ENCODE data around the gene APBA1.

Gene APBA1

DNA sequence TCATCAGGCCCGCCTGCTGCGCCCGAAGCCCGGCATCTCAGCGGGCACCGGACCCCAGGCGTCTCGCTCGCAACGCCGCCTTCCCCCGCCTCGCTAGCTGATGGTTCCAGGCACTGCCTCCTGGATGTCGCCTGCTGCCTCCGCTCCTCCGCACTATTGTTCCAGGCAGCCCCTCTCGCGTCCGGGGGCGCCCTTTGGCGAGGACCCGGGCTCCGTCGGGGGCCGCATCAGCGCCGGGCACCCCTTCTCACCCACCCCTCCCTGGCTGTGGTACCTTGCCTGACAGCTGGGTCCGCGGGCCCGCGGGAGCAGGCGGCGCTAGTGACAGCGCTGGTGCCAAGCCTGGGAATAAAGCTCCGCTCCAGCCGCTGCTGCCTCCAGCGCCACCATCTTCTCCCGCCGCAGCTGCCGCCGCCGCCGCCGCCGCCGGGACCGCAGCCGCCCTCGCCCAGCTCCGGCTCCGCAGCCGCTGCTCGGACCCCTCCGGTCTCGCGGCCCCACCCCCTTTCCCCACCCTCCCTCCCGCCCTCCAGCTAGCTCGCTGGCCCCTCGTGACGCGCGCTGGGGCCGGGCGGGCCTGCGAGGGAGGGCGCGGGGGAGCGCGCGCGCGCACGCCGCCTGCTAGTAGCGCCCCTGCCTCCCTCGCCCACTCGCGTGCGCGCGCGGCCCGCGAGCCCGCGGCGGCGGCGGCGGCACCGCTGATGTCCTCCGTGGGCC lies at the start of gene APBA1:
APBA1 (minus strand) TSS at position 493 of the 717 bp plus-strand sequence.
- H3K27ac Mint-ChIP-seq = no peak within 1 kb of the TSS
- DNase-seq (ENCODE audit: low spot score) = peak; percentile 50
- peak within 1 kb of the TSS; percentile 81 for H3K4me3 Mint-ChIP-seq
- H3K9me3 Mint-ChIP-seq = no peaks in the 10 kb centered on the region
- no peaks in the 10 kb centered on the region for H3K36me3 Mint-ChIP-seq (ENCODE audit: low read depth)
- peaks cover 42% of the 10 kb centered on the region for H3K27me3 Mint-ChIP-seq (ENCODE audit: low read depth)
- H3K4me1 Mint-ChIP-seq (ENCODE audit: low read depth) = peaks cover 18% of the 10 kb centered on the region

DNA sequence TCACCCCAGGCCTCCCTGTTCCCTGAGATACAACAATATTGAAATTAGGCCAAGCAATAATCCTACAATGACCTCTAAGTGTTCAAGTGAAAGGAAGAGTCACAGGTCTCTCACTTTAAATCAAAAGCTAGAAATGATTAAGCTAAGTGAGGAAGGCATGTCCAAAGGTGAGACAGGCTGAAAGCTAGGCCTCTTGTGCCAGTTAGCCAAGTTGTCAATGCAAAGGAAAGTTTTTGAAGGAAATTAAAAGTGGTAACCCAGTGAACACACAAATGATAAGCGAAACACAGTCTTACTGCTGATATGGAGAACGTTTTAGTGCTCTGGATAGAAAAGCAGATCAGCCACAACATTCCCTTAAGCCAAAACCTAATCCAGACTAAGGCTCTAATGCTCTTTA lies 47.8 kb upstream of the APBA1 start:
- H3K4me1 Mint-ChIP-seq (ENCODE audit: low read depth) = peaks cover 4% of the 10 kb centered on the region

DNA sequence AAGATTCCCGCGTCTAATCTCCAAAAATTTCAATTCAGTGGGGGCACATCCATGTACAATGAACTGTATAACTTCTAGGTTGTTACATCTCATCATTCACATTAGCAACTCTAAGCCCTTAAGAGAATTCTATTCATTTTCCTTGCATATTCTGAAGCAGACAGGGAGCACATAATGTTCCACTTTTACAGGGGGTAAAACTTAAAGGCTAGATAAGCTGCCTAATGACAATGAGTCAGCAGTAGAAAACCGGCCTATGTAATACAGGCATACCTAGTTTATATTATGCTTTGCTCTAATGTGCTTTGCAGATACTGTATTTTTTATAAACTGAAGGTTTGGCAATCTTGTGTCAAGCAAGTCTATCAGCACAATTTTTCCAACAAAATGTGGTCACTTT lies 47.2 kb upstream of the APBA1 start:
- no peak overlapping the region for H3K4me3 Mint-ChIP-seq
- H3K27ac Mint-ChIP-seq = no peak overlapping the region
- no peaks in the 10 kb centered on the region for H3K9me3 Mint-ChIP-seq
- H3K36me3 Mint-ChIP-seq (ENCODE audit: low read depth) = peaks cover 72% of the 10 kb centered on the region
- H3K4me1 Mint-ChIP-seq (ENCODE audit: low read depth) = peaks cover 4% of the 10 kb centered on the region
- DNase-seq (ENCODE audit: low spot score) = no peak
- no peaks in the 10 kb centered on the region for H3K27me3 Mint-ChIP-seq (ENCODE audit: low read depth)

More for the DNA sequence above, 47.8 kb upstream of the APBA1 start:
- Mint-ChIP-seq H3K27me3 (ENCODE audit: low read depth) (no peaks in the 10 kb centered on the region), H3K4me3 (no peak overlapping the region), H3K9me3 (no peaks in the 10 kb centered on the region), H3K36me3 (ENCODE audit: low read depth) (peaks cover 71% of the 10 kb centered on the region), H3K27ac (no peak overlapping the region)
- DNase-seq (ENCODE audit: low spot score) = no peak

DNA sequence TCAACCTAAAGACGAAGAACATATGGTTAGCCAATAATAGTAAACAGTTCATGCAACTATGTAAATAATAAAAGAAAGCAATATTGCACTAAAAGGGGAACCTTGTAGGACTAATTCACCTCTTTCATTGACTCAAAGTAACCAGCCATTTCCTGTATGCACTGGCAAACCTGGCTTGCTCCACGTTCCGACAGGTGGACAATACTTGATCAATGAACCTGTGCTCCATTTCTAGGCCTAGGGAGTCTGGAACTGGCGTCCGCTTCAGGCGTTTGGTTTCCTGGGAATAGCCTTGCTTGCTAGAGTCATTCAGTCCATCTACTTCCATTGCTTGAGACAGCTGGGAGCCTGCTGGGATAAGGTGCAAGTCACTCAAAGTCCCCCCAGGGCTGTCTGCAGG lies 46.0 kb upstream of the APBA1 start:
- Mint-ChIP-seq H3K27me3 (ENCODE audit: low read depth) (no peaks in the 10 kb centered on the region), H3K4me1 (ENCODE audit: low read depth) (peaks cover 4% of the 10 kb centered on the region), H3K27ac (no peak overlapping the region), H3K9me3 (no peaks in the 10 kb centered on the region), H3K36me3 (ENCODE audit: low read depth) (peaks cover 70% of the 10 kb centered on the region), H3K4me3 (no peak overlapping the region)
- no peak for DNase-seq (ENCODE audit: low spot score)

DNA sequence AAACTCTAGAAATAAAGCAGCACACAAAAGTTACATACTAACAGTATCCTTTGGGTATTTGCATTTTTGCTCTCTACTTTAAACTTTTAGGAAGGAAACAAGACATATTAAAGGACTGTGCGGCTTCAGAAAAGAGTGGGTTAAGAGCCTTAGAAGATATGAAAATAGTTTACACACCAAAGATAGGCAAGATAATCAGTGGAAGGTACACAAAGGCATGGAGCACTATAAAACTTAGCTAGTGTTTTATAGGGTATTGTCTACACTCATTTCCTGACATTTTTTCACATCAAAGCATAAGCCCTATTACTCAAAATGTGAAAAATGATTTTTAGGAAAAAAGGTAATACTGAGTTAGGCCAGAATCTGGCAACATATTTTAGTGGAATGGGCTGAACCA lies 43.7 kb upstream of the APBA1 start:
- Mint-ChIP-seq H3K36me3 (ENCODE audit: low read depth) (peaks cover 57% of the 10 kb centered on the region), H3K9me3 (no peaks in the 10 kb centered on the region), H3K4me1 (ENCODE audit: low read depth) (peaks cover 2% of the 10 kb centered on the region), H3K27me3 (ENCODE audit: low read depth) (no peaks in the 10 kb centered on the region), H3K27ac (no peak overlapping the region), H3K4me3 (no peak overlapping the region)
- no peak for DNase-seq (ENCODE audit: low spot score)

DNA sequence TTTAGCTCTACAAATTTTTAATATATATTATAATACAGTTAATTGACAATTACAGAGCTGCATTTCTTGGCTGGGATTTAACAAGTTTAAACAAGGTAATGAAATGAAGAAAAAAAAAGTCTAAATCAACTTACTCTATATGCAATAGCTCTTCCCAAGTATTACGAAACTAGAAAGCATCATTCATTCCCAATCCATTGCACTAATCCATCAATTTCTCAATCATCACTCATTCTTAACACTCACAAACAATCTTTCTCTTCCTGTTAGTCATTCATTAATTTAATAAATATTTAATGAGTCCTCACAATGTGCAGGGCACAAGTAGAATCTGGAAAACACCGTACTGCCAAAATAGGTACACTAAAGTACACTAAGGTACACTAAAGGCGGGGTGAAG lies 42.9 kb upstream of the APBA1 start:
- H3K27me3 Mint-ChIP-seq (ENCODE audit: low read depth) = no peaks in the 10 kb centered on the region
- H3K36me3 Mint-ChIP-seq (ENCODE audit: low read depth) = peaks cover 50% of the 10 kb centered on the region
- H3K9me3 Mint-ChIP-seq = no peaks in the 10 kb centered on the region
- peaks cover 2% of the 10 kb centered on the region for H3K4me1 Mint-ChIP-seq (ENCODE audit: low read depth)
- no peak overlapping the region for H3K27ac Mint-ChIP-seq
- no peak for DNase-seq (ENCODE audit: low spot score)
- H3K4me3 Mint-ChIP-seq = no peak overlapping the region

DNA sequence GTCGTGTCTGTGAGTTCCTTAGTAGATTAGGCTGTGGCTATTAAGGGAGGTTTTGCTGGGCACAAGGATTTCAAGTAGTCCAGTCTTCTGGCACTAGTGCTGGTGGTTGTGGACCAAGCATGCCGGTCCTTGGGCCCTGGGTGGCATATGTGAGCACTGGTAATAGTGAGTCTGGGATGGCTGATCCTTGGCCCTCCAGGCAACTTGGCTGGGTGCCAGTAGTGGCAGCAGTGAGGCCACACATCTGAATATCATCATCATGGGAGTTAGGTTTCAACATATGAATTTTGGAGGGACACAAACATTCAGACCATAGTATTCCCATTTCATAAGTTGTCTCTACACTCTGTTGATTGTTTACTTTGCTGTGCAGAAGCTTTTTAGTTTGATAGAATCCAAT lies 25.3 kb upstream of the APBA1 start:
- H3K4me1 Mint-ChIP-seq (ENCODE audit: low read depth) = no peaks in the 10 kb centered on the region
- DNase-seq (ENCODE audit: low spot score) = no peak
- peaks cover 14% of the 10 kb centered on the region for H3K27me3 Mint-ChIP-seq (ENCODE audit: low read depth)

DNA sequence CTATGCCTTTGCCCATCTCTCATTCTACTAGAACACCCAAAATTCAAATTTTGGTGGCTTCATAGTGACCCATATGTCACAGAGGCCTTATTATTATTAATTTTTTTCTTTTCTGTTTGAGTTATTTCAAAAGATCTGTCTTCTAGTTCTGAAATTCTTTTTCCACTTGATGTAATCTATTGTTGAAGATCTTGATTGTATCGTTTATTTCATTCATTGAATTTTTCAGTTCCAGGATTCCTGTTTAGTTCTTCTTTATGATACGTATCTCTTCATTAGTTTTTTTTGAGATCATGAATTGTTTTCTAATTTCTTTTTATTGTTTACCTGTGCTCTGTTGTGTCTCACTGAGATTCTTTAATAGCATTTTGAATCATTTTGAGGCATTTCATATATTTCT lies 24.6 kb upstream of the APBA1 start:
- no peak overlapping the region for H3K4me3 Mint-ChIP-seq
- no peaks in the 10 kb centered on the region for H3K36me3 Mint-ChIP-seq (ENCODE audit: low read depth)
- peaks cover 45% of the 10 kb centered on the region for H3K9me3 Mint-ChIP-seq
- H3K4me1 Mint-ChIP-seq (ENCODE audit: low read depth) = no peaks in the 10 kb centered on the region
- no peak overlapping the region for H3K27ac Mint-ChIP-seq
- no peak for DNase-seq (ENCODE audit: low spot score)
- H3K27me3 Mint-ChIP-seq (ENCODE audit: low read depth) = peaks cover 19% of the 10 kb centered on the region

More for the DNA sequence above, 25.3 kb upstream of the APBA1 start:
- peaks cover 47% of the 10 kb centered on the region for H3K9me3 Mint-ChIP-seq
- H3K27ac Mint-ChIP-seq = no peak overlapping the region
- H3K4me3 Mint-ChIP-seq = no peak overlapping the region
- no peaks in the 10 kb centered on the region for H3K36me3 Mint-ChIP-seq (ENCODE audit: low read depth)

DNA sequence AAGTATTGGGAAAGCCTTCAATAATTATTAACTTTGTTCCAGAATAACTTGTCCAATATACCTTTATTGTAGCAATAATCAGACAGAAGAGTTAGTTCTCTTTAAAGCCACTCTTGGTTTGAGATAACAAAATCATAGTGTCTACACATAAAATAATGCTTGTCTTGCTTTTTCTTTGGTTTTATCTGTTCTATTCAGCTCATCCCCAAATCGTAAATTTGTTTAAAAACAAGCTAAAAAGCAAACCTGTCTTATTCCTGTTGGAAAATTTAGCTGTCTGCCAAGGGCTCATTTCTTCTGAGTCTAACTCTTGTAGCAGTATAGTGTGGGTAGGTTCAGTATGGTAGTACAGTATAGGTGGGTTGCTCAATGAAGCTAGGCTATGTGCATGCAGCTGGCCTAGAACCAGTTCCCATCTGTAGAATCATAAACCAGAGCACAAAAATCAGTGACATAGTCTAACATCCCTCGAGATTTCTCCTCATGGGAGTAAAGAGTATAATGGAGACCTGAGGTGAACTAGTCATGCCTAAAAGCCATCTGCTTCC lies 17.9 kb upstream of the APBA1 start:
- H3K4me3 Mint-ChIP-seq = no peak overlapping the region
- H3K27me3 Mint-ChIP-seq (ENCODE audit: low read depth) = peaks cover 29% of the 10 kb centered on the region
- H3K4me1 Mint-ChIP-seq (ENCODE audit: low read depth) = no peaks in the 10 kb centered on the region
- H3K9me3 Mint-ChIP-seq = peaks cover 8% of the 10 kb centered on the region
- H3K27ac Mint-ChIP-seq = no peak overlapping the region
- no peaks in the 10 kb centered on the region for H3K36me3 Mint-ChIP-seq (ENCODE audit: low read depth)
- DNase-seq (ENCODE audit: low spot score) = no peak

DNA sequence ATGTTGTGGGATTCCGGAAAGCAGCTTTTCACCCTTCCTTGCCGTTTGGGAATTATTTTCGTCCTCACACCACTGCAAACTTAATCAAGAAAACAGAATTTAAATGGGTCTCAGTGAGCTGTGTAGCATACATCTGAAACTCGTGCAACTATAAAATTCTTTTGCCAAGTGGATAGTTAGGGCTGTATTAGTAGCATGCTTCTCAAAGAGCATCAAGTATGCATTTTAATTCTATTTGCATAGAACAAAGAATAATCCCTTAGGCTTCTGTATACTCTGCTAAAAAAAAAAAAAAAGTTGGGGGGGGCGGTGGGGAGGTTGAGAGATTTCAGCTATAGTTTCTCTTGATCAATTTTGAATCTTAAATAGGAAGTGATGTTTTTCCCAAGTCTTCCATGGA lies 11.8 kb upstream of the APBA1 start:
- H3K4me3 Mint-ChIP-seq = no peak overlapping the region
- peaks cover 2% of the 10 kb centered on the region for H3K27me3 Mint-ChIP-seq (ENCODE audit: low read depth)
- H3K9me3 Mint-ChIP-seq = no peaks in the 10 kb centered on the region
- DNase-seq (ENCODE audit: low spot score) = no peak
- H3K4me1 Mint-ChIP-seq (ENCODE audit: low read depth) = no peaks in the 10 kb centered on the region
- H3K36me3 Mint-ChIP-seq (ENCODE audit: low read depth) = no peaks in the 10 kb centered on the region
- H3K27ac Mint-ChIP-seq = no peak overlapping the region

DNA sequence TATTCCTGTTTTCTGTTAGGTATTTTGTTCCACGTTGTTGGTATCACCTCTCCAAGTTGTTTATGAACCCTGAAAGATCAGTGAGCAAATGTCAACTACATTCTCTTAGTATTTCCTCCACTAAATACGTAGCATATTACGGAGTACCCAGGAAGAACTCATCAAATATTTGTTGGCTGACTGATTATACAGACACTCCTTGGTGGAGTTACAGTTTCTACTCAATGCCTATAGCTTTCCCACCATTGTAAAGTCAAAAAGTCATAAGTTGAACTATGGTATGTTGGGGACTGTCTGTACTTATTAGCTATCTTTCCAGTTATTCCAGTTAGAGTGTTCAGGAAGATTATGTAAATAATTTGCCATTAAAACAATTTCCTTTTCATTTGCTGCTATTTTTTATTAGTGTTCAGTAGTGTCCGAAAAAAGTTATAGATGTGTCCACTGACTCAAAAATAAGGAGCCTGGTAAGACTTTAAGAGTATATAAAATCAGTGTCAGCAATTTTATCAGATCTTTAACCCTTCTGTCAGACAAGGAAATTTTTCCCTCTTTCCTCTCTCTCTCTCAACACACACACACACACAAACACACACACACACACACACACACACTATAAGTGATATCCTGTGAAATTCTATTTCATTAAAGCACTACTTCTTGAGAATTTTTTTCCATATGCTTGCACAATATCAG lies 6.8 kb upstream of the APBA1 start:
- no peak for DNase-seq (ENCODE audit: low spot score)
- no peaks in the 10 kb centered on the region for H3K9me3 Mint-ChIP-seq
- peaks cover 20% of the 10 kb centered on the region for H3K27me3 Mint-ChIP-seq (ENCODE audit: low read depth)
- peaks cover 10% of the 10 kb centered on the region for H3K4me1 Mint-ChIP-seq (ENCODE audit: low read depth)
- no peaks in the 10 kb centered on the region for H3K36me3 Mint-ChIP-seq (ENCODE audit: low read depth)
- H3K4me3 Mint-ChIP-seq = no peak overlapping the region
- H3K27ac Mint-ChIP-seq = no peak overlapping the region

DNA sequence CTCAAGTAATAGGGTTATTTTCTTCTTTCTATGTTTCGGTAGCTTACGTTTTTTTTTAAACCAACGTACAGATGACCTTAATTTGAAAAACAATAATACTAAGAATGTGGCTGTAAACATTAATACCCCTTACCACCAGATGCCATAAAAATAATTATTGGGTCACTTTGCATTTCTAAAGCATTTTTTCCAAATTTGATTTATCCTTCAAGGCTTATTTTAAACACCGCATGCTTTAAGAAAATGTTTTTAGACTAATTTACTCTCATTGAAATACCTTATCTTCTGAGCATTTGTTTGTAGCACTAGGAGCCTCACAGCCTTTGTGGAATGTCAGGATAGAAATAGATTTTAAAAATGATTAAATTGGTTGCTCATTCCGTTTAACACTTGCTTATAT lies 5.8 kb upstream of the APBA1 start:
- Mint-ChIP-seq H3K27me3 (ENCODE audit: low read depth) (peaks cover 24% of the 10 kb centered on the region), H3K4me3 (no peak overlapping the region), H3K36me3 (ENCODE audit: low read depth) (no peaks in the 10 kb centered on the region), H3K9me3 (no peaks in the 10 kb centered on the region), H3K27ac (no peak overlapping the region), H3K4me1 (ENCODE audit: low read depth) (peaks cover 13% of the 10 kb centered on the region)
- DNase-seq (ENCODE audit: low spot score) = no peak

DNA sequence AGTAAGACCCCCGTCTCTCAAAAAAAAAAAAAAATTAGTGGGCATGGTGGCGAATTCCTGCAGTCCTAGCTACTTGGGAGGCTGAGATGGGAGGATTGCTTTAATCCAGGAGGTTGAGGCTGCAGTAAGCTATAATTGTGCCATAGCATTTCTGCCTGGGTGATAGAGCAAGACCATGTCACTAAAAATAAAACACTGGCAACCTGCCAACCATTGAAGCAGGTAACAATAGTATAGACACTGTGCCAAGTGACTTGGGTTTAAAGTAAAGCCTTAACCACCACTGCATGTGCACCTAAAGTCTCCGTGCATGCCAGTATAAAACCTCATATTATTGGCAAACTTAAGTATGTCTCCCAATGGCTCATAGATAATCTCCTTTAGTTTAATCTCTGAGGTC lies 3.4 kb upstream of the APBA1 start:
- no peak for DNase-seq (ENCODE audit: low spot score)
- Mint-ChIP-seq H3K4me3 (no peak overlapping the region), H3K9me3 (no peaks in the 10 kb centered on the region), H3K36me3 (ENCODE audit: low read depth) (no peaks in the 10 kb centered on the region), H3K4me1 (ENCODE audit: low read depth) (peaks cover 18% of the 10 kb centered on the region), H3K27ac (no peak overlapping the region), H3K27me3 (ENCODE audit: low read depth) (peaks cover 41% of the 10 kb centered on the region)

DNA sequence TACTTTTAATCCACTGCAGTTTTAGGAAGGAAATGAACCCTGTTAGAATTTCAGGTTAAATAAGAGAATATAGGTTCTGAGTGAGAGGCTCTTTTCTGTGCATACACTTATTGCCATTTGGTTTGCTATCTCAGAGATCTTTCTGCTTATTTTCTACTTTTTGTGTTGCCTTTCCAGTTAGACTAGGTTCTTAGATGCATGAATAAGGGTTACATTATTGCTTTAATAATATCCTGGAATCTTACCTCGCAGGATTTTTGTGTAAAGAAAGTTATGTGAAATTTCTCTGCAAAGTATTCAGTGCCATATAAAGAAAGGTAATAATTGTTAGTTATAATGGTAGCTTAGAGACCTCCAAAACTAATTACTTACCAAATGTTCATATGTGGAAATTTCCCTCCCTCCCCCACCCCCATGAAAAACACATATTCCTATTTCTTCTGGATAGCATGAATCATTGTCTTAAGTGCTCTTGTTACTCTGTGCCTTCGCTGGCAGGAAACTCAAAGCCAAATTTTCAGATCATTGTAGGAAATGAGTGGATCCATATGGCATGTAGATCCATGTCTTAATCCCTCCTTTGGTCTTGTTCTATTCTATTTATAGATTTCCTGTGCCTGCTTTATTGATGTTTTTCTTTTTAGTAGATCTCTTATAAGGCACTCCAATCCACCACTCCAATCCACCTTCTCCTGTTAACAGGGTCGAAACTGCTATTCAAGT lies 2.7 kb upstream of the APBA1 start:
- H3K4me1 Mint-ChIP-seq (ENCODE audit: low read depth) = peaks cover 18% of the 10 kb centered on the region
- peaks cover 48% of the 10 kb centered on the region for H3K27me3 Mint-ChIP-seq (ENCODE audit: low read depth)
- no peak overlapping the region for H3K27ac Mint-ChIP-seq
- H3K9me3 Mint-ChIP-seq = no peaks in the 10 kb centered on the region
- no peaks in the 10 kb centered on the region for H3K36me3 Mint-ChIP-seq (ENCODE audit: low read depth)
- no peak for DNase-seq (ENCODE audit: low spot score)
- peak overlapping the region; percentile 8 for H3K4me3 Mint-ChIP-seq

All from T-helper 2 cell treated with Interferon-gamma antibody and Interleukin-4, amounts not matched to agents 5 μg/mL and 100 μg/mL, for 36 hours (primary cell).